Fibroblast of upper back skin (primary cell): ENCODE measurements around the gene PLIN4.
A peak's percentile ranks its signal among the peaks of the same experiment; 100 is the strongest.
"Not testable (repeated sequence)": the region's sequence is repeated elsewhere in the genome, so short reads cannot be mapped to it uniquely, and the experiment has no call there.

ENCODE experiments used
- DNase-seq: peaks from one replicate; pipeline ENCODE4 v3.0.0-alpha.2; 2013

The PLIN4 gene, protein sequence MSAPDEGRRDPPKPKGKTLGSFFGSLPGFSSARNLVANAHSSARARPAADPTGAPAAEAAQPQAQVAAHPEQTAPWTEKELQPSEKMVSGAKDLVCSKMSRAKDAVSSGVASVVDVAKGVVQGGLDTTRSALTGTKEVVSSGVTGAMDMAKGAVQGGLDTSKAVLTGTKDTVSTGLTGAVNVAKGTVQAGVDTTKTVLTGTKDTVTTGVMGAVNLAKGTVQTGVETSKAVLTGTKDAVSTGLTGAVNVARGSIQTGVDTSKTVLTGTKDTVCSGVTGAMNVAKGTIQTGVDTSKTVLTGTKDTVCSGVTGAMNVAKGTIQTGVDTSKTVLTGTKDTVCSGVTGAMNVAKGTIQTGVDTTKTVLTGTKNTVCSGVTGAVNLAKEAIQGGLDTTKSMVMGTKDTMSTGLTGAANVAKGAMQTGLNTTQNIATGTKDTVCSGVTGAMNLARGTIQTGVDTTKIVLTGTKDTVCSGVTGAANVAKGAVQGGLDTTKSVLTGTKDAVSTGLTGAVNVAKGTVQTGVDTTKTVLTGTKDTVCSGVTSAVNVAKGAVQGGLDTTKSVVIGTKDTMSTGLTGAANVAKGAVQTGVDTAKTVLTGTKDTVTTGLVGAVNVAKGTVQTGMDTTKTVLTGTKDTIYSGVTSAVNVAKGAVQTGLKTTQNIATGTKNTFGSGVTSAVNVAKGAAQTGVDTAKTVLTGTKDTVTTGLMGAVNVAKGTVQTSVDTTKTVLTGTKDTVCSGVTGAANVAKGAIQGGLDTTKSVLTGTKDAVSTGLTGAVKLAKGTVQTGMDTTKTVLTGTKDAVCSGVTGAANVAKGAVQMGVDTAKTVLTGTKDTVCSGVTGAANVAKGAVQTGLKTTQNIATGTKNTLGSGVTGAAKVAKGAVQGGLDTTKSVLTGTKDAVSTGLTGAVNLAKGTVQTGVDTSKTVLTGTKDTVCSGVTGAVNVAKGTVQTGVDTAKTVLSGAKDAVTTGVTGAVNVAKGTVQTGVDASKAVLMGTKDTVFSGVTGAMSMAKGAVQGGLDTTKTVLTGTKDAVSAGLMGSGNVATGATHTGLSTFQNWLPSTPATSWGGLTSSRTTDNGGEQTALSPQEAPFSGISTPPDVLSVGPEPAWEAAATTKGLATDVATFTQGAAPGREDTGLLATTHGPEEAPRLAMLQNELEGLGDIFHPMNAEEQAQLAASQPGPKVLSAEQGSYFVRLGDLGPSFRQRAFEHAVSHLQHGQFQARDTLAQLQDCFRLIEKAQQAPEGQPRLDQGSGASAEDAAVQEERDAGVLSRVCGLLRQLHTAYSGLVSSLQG (N-terminal part only)

GRCh38 chr19:4518345-4519171, at the start of gene PLIN4:
Gene PLIN4, minus strand, starts transcription at chr19:4518486. Its CDS starts 214 bp downstream, at chr19:4518272.
- DNase-seq, result peak; percentile 58

GRCh38 chr19:4567584-4568071, 49.3 kb upstream of the PLIN4 start:
- DNase-seq, result peak; percentile 36

- DNase-seq, result no peak
Measured at GRCh38 chr19:4566402-4567051, 48.2 kb upstream of the PLIN4 start.

GRCh38 chr19:4563562-4563961, 45.3 kb upstream of the PLIN4 start:
- not testable (repeated sequence) for DNase-seq

DNA sequence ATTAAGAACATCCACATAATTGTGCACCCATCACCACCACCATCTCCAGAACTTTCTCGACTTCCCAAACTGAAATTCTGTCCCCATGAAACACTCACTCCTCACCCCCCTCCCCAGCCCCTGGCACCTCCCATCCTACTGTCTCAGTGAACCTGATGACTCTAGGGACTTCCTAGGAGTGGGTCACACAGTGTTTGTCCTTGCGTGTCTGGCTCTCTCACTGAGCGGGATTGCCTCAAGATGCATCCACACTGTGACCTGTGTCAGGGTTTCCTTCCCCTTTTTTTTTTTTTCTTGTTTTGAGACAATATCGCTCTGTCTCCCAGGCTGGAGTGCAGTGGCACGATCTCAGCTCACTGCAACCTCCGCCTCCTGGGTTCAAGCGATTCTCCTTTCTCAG, 43.8 kb upstream of the PLIN4 start:
- DNase-seq, result not testable (repeated sequence)

DNA sequence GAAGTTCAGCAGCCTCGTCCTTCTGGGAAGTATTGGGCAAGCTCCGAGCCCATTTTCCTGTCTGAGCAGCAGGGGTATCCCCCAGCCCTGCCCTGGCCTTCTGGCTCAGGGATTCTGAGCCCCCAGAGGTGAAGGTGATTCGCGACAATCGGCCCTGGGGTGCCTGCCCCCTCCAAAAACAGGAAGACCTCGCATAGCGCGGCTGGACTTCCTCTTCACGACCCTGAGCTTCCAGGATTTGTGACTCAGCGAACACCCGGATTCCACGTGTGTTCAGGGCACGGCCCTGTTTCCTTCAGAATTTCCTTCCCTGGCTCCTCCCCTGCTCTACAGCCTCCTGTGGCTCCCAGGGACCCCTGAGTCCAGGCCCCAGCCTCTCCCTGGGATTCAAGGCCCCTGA, 41.3 kb upstream of the PLIN4 start, which contains the start of gene SEMA6B:
Gene SEMA6B (minus strand): TSS at position 116 of the 400 bp plus-strand sequence. CDS start 1,227 bp downstream, outside the sequence.
- DNase-seq, result no peak

DNA sequence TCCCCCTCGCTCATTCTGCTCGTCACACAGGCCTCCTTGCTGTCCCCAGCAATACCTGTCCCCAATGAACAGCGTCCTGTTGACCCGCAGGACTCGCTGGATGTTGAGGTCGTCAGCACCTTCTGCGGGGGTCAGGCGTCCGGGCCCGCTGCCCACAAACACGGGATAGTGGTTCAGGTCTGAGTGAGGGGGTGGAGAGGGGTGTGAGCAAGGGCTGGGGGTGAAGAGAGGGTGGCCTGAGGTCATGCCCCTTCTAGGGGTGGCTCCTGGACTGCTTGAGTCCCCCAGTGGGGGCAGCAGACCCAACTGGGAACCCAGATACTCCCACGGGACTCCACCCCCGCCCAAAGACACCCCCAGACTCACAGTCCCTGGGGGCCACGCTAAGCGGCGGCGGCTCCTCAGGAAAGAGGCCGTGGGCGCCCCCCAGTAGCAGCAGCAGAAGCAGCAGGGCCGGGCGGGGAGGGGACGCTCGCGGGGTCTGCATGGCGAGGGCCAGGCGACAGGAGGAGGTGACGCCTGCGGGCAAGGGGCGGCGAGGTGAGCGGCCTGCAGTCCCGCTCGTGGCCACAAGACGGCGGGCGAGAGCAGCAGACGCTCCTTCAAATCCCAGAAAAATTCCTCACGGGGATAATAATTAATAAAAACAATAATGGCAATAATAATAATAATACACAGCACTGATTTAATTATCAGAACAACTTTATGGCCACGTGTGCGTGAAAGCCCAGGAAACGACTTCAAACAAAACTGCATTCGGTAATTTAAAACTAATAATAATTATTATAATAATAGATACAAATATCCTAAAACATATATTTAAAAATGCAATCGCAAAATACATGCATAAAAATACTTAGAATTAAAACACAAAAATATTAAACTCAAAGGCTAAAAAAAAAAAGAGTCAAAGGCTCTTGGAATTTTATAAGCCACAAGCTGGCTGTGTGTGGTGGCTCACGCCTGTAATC, 40.0 kb upstream of the PLIN4 start:
- no peak for DNase-seq

- no peak for DNase-seq
Measured at GRCh38 chr19:4557144-4557970, 39.1 kb upstream of the PLIN4 start.

GRCh38 chr19:4556597-4557127, 38.4 kb upstream of the PLIN4 start:
- no peak for DNase-seq

DNA sequence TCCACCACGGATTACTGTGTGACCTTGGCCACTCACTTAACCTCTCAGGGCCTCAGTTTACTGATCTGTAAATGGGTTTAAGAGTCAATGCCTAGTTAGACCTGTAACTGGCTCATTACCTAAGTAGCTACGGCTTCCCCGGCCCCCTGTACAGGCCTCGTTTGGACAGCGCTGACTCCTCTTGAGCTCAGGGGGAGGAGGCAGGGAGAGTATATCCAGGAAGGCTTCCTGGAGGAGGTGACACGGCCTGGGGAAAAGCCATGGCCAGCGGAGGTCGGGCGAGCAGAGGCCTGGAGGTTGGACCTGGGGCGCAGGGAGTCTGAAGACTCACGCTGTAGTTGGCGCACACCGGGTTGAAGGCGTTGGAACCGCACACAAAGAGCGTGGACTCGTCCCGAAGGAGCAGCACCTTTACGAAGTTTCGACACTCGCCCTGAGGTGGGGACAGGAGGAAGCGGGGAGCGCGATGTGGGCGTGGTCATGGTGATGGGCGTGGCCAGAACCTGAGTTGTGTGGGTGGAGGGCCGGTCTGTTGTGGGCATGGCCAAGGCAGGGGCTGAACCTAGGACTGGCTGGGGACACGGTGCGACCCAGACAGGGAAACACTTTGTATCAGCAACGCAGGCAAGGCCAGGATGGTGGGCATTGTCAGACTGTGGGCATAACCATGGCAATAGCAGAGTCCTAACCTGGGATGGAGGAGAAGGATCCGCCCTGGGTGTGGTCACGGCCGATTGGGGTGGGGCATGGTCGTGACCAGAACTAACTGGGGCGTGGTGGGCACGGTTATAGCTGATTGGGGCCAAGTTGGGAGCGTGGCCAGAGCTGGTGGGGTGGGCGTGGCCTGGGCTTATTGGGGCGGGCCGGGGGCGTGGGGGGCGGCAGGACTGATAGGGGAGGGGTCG, 37.6 kb upstream of the PLIN4 start:
- no peak for DNase-seq

DNA sequence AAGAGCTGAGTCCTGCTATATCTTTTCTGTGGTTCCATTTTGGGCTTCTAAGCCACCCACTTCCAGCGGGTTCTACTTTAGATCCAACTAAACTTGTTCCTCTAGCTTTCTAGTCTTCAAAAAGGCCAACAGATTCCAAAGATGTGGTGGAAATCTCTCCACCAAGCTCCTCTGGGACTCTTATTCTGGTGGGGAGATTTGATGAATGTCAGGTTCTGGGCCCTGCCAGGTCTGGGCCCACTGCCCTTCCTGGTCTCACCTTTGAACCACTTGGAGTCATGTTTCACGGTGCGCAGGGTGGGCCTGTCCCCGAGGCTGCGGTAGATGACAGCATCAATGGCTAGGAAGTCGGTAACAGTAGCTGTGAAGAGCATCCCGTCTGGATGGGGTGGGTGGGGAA, 36.4 kb upstream of the PLIN4 start:
- no peak for DNase-seq

DNA sequence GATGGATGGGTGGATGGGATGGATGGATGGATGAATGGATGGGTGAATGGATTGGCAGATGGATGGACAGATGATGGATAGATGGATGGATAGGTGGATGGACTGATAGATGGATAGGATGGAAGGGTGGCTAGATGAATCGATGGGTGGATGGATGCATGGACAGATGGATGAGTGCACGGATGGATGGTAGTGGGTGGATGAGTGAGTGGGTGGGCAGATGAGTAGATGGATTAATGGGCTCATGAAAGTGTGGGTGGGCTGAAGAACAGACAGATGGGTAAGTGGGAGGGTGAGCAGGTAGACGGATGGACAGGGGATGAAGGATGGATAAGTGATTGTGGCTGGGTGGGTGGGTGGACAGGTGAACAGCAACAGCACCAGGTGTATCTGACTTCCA, 35.5 kb upstream of the PLIN4 start:
- DNase-seq, result no peak

DNA sequence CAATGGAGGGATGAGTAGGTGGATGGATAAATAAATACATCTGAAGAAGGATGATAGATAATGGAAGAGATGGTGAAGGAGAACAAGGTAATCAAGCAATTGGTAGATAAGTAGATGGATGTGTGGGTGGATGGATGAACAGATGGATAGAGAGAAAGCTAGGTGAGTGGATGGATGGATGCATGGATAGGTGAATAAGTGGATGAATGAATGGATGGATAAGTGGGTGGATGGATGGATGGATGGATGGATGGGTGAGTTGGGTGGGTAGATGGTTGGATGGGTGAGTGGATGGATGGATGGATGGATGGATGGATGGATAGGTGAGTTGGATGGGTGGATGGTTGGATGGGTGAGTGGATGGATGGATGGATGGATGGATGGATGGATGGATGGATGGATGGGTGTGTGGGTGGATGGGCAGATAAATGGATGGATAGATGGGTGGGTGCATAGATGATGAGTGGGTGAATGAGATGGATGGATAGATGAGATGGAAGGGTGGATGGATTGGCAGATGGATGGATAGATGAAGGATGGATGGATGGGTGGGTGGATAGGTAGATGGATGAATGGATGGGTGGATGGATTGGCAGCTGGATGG, 34.9 kb upstream of the PLIN4 start:
- no peak for DNase-seq

- no peak for DNase-seq
Measured at GRCh38 chr19:4552525-4552819, 34.2 kb upstream of the PLIN4 start.

DNA sequence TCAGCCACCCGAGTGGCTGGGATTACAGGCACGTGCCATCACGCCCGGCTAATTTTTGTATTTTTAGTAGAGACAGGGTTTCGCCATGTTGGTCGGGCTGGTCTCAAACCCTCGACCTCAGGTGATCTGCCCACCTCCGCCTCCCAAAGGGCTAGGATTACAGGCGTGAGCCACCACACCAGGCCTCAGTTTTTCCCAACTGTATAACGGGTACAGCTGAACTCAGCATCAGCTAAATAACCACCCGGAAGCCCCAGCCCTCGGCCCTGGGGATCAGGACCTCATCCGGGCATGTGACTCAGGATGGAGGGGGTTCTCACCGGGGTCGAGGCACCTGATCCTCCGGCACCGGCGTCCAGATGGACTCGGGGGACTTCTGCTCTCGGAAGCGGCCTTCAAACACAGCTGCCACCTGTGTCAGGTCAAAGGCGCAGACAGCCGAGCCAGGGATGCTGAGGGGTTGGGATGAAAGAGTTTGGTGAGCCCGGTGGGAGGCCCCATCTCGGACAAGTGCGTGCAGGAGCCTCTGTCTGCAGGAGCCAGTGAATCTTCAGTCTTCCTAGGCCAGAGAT, 32.3 kb upstream of the PLIN4 start:
- no peak for DNase-seq

GRCh38 chr19:4550018-4550417, 31.7 kb upstream of the PLIN4 start:
- DNase-seq, result no peak

GRCh38 chr19:4548238-4548584, 29.9 kb upstream of the PLIN4 start:
- DNase-seq, result no peak
